GM12892 (cell line): ENCODE data around the gene PTGS1.

Source experiments
- POLR2A ChIP-seq: IDR thresholded peaks from 2 replicates; pipeline ENCODE4 v1.6.1; 2011; ENCODE audit warnings: low read depth, low read length, control low read depth
- POLR2AphosphoS5 ChIP-seq: IDR thresholded peaks from 2 replicates; pipeline ENCODE4 v1.6.1; 2011; ENCODE audit warnings: low read depth, low read length, control low read depth
- TAF1 ChIP-seq: IDR thresholded peaks from 2 replicates; pipeline ENCODE4 v1.6.1; 2011; ENCODE audit warnings: low read depth, mild to moderate bottlenecking, control low read depth, low read length, borderline replicate concordance

- no peak for TF ChIP-seq POLR2A
- TF ChIP-seq TAF1 = no peak
- TF ChIP-seq POLR2AphosphoS5 = no peak
These were observed 48.3 kb upstream of the PTGS1 start for GRCh38 chr9:122322553-122322952.
